Glomerular endothelial cell (primary cell): Measurements from ENCODE around the gene PPARGC1A. TPM values are rescaled to one million over a fixed set of nuclear protein-coding genes. Genes with fewer than 3 reads are reported as not detected.

ENCODE experiments used
- DNase-seq: peaks from one replicate; pipeline ENCODE4 v3.0.0-alpha.2; 2011; ENCODE audit warnings: low read depth, low spot score; ENCODE audit errors: extremely low read depth
- total RNA-seq: library from RNA; depleted of rRNA; stranded (reverse); fragments of >200 nt; gene quantifications from 2 replicates; pipeline ENCODE4 v1.2.3, GENCODE V29; 2015

PPARGC1A gene, protein sequence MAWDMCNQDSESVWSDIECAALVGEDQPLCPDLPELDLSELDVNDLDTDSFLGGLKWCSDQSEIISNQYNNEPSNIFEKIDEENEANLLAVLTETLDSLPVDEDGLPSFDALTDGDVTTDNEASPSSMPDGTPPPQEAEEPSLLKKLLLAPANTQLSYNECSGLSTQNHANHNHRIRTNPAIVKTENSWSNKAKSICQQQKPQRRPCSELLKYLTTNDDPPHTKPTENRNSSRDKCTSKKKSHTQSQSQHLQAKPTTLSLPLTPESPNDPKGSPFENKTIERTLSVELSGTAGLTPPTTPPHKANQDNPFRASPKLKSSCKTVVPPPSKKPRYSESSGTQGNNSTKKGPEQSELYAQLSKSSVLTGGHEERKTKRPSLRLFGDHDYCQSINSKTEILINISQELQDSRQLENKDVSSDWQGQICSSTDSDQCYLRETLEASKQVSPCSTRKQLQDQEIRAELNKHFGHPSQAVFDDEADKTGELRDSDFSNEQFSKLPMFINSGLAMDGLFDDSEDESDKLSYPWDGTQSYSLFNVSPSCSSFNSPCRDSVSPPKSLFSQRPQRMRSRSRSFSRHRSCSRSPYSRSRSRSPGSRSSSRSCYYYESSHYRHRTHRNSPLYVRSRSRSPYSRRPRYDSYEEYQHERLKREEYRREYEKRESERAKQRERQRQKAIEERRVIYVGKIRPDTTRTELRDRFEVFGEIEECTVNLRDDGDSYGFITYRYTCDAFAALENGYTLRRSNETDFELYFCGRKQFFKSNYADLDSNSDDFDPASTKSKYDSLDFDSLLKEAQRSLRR
- total RNA-seq, result 0.15 and 1.8 TPM in 2 replicates

DNA sequence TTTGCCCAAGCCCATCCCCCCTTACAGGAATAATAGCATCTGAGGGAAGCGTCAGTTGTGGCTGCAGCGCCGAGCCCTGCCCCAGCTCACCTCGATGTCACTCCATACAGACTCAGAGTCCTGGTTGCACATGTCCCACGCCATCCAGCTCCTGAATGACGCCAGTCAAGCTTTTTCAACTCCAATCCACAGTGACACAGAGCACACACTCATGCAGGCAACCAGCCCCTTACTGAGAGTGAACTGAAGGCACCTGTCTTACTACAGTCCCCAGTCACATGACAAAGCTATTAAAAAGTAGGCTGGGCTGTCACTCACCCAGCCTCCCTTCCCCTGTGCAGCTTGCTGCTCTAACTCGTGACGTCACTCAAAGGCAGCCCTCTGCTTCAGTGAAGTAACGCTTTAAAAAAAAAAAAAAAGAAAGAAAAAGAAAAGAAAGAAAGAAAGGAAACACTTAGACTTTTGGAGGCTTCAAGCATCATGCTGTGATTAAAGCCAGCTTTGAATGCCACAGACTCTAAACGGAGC, at the start of gene PPARGC1A:
Gene PPARGC1A (minus strand): TSS at position 234 of the 528 bp plus-strand sequence. CDS start 90 bp downstream, at position 144.
- no peak for DNase-seq

DNA sequence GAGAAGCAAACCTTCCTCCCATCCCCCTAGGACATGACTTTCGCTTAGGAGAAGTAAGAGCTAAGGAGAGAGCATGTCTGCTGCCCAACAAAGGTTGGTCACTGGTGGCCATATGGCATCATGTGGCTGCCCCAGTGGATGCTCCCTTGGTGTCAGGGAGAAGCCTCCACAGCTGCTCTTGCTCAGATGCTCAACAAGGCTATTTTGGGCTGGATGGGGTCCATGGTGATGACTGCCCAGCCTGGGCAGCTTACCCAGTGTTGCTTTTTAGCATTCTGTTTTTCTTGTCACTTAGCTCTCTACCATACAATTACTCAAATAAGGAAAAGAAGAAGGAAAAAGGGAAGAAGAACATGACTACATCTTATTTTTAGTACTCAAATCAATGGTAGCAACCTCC, 48.9 kb upstream of the PPARGC1A start:
- DNase-seq, result no peak

DNA sequence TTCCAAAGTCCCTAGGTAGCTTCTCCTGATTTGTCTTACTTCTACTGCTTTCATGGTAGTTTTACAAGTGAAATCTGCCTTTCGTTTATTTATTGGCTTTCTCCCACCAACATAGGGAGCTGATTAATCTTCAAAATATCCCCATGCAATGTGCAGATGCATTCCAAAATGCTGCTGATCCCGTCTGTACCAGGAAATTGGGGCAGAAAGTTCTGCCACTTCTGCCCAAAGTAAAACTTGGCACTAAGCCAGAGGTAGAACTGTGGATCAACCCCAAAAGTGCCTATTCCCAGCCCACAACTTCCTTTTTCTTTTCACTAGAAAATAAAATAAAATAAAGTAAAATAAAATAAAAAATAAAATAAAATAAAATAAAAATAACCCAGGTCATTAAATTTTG, 47.3 kb upstream of the PPARGC1A start:
- DNase-seq, result no peak

DNA sequence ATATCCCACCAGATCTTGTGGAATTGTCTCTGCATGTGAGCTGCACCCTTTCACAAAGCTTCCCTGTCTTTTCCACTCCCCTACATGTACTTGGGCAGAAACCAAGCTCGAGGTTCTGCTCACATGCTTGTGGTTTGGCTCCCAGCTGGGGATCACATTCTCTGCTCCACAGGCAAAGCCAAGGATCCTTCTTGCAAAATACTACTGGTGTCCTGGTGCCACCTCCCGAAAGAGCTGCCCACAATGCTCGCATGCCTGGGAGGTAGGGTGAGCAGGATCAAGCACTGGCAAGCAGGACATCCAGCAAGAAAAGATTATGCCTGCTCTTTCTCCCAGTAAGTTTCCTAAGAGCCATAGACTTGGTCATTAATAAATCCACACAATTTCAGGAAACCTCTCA, 45.1 kb upstream of the PPARGC1A start:
- DNase-seq, result no peak

DNA sequence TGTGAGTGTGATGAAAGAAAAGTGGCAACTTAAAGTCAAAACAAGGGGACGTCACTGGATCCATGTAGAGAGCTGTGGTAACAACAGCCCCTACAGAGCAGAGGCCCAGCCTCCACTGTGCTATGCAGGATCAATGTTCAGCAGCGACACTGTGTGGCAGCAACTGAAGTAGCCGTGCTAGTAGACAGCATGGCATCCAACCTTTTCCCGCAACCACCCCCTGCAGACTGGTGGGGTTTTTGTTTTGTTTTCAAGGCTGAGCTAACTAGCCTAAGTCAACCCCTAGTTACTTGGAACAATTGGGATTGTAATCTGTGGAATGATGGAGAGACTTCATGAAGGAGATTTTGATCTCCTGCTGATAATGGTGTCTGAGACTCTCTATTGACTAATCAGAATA, 44.4 kb upstream of the PPARGC1A start:
- DNase-seq, result no peak

DNA sequence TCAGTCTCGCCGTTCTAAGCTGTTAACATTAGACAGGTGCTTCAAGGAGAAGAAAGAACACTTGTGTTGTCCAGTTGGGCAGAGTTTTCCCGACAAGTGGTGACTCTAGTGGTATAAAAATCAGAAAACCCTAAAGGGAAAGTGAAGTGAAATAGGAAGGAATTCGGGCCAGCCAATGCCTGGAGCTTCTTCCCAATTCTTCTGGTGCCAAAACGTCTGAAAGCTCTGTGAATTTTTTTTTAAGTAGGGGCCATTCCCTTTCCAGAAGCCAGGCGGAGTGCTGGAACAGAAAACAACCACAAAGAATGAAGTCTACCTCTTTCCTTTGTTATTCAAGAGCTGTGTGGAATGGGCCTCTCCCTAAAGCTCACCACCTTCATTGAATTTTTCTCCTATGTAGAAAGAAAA, 43.1 kb upstream of the PPARGC1A start:
- DNase-seq, result no peak

DNA sequence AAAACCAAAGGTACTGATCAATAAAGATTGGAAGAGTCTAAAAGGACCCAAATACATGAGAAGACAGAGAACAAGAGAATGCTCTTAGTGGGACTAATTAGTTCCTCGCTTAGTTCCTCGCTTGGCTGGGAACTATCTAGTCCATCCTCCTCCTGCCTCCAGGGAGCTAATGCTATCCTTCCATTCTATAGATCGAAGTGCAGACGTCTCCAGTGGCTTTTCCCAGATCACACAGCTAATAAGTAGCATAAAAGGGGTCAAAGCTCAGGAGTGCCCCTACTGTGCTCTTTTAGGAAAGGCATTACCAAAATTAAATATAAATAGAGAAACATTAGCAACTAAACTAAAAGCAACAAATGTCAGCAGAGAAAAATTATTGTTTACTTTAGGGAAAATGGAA, 42.3 kb upstream of the PPARGC1A start:
- no peak for DNase-seq

DNA sequence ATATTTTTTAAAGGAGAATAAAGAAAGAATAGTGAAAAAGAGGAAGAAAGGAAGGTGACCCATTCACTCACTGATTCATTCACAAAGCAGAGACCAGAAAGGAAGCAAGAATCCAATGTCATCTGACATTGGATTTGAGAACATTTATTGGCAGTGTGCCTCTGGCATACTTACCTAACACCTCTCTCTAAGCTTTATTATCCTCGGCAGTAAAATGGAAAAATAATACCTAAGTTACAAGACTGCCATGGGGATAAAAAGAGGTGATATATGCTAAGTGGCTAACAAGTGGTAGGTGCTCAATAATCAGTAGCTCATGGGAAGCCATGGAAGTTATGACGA, 41.6 kb upstream of the PPARGC1A start:
- DNase-seq, result no peak

DNA sequence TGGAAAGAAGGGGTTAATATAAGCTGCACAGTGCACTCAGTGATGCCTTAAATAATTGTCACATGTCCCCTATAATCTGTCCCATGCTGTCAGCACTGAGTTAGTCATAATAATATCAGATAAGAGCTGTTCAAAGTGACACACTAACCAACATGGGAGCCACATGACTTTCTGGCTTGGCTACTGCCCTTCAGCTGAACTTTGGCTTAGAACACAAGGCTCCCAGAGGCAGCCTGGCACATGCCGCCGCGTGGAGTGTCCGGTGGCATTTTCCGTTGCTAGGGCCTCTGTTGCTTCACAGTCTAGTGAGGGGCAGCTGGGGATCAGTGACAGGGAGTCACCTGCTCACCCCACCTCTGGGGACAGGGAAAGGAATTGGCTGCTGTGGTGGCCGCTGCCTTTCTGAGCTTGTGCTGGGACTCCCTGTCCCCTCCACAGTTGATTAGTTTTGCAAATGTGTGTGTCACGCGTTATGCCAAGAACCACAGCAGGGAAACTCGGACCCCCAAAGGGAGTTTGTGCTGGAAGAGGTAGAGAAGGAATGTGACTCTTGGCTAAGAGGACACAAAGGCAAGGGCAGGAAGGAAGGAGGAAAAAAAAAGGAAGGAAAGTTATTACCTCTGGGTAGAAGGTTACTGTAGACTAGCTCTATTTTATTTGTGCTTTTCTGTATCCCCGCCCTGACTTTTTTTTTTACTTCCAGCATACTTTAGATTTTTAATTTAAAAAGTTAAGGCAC, 41.1 kb upstream of the PPARGC1A start:
- DNase-seq, result no peak

DNA sequence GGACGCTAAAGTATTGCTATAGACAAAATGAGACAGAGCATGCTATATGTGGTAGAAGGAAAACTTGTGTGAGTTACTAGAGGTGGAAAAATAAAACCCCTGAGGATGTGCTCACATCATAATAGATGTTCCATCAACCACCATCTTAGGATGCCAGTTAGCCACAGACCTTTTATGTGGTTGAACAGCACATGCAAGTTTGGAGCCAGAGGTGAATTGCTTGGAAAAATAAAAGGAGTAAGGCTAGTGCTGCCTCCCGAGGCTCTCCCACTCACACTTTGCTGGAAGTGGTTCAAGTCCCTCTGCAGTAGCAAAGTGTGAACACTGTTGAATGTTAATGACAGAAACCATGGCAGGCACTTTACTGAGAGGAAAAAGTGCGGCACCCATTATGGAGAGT, 39.4 kb upstream of the PPARGC1A start:
- DNase-seq, result no peak

DNA sequence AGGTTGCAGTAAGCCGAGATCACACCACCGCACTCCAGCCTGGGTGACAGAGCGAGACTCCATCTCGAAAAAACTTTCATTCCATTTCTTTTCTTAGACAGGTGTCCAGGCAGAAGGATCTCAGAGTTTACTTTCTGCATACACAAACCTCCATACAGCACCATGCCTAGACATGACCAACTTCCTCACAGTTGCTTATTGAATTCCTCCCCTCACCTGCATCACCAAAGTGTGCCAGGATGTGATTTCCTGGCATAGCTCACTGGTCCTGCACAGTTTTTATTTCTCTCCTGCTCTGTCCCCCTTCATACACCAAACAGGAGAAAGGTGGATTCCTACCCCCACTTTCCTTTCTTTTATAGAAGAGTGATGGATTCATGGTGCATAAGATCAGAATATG, 34.7 kb upstream of the PPARGC1A start:
- DNase-seq, result no peak

DNA sequence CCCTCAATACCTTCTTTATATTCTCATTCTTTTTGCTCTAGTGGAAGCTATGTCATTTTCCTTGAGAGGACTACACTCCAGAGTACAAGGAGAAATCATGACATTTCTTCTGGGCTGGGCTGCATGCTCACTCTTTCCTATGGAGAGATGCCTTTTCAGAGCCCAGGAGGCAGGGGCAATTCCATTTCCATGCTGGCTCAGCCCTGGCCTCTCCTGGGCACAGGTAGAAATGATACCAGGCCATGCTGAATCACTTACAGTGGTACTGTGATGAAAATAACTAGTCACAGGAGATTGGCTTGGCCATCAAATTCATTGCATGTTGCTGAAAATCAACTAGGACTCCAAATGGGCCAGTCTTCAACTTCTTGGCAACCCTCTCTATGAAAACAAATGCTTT, 34.0 kb upstream of the PPARGC1A start:
- DNase-seq, result no peak

DNA sequence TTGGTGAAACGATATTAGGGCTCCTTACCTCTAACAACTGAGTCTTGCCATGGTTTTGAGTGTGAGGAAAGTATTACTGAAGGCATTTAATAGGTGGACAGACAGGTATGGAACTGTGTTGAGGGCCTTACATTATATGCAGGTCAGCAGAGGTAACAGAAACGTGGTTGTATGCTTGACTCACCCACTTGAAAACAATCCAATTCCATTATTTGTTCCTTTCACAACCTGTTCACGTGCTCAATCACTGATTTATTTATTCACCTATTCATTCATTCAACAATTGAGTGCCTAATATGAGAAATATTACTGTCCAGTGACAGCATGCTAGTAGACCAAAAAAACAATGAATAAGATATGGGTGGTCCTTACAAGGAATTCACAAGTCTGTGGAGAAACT, 33.3 kb upstream of the PPARGC1A start:
- DNase-seq, result no peak

DNA sequence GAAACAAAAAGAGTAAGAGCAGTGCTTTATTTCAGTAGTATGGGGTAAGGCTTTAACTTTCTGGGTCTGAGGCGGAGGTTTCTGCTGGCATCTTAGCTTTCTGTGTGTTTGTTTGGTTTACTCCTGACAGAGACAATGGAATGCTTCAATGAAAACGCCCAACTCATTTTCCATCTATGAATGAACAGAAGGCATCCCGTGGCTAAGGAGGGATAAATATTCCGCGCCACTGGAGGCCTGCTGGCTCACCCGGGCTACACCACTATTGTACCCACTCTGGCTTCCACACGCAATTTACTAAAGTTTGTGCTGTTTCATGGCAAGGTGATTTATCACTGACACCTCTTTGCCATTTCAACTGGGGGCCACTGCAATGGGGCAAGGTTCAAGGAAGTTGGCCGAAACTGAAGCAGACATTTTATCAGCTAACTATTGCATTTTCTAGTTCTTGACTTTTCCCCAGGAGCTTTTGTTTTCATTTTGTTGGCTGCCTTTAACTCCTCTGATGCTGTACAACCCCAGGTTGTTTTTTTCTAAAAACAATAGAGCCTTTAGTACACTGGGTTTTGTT, 32.8 kb upstream of the PPARGC1A start:
- DNase-seq, result no peak

DNA sequence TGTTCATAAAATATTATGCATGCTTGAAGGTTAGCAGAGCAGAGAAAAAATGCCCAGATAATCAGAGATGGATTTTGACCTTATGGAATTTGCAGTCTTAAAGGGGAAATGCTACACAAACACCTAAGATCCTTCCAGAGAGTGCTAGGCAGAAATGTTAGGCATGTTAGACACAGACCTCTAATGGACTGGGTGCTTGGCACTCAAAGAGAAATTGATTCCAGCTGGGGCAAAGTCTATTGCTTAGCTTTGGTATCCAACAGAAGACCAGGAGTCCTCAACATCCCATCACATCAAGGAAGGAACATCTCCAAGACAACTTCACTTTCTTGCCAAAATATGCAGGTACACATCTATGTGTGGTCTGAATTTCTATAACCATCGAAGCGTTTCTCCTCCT, 32.2 kb upstream of the PPARGC1A start:
- no peak for DNase-seq

DNA sequence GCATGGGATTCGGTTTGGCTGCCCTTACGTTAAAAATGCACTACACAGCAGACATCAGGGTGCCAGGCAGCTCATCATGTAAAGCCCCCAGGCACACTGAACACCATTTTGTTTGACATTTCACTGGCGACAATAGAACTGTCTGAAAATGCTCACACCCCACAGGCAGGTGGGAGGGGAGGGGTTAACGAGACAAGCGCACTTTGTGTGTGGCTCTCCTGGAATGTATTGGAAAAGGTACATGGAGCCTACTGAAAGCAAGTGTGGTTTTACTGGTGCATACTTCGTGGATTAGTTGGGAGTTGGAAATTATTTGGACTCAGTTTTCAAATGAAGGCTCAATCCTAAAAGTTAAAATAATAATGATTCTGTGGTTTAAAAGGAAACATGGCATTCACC, 31.6 kb upstream of the PPARGC1A start:
- no peak for DNase-seq

DNA sequence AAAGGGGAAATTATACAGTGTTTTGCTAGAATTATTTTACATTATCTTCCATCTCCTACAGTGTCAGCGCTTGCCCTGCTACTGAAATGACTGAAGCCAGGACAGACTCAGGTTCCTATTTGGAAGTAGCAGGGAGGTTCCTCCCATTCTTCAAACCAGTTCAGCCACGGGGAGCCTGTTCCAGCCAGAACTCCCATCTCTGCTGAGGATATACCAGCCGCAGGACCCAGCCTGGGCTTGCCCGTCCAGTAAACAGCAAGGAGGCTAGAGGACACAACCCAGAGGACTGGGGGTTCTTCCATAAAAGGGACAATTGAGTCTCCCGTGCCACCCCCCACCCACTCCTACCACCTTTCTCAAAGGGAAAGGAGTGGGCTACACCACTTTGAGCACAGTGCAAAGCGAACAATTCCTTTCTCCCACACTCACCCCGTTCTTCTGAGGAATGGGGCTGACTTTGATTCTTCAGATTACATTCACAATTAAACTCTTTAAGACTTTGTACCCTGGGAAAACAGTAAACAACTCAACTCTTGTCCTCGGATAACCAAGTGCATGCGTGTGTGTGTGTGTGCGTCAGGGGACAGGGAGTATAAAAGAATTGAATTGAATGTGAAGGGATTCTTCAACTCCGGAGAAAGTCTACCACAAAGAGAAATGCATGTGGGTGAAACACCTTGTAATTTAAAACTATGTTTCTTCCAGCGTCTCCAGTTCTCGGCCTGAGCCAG, 31.0 kb upstream of the PPARGC1A start:
- no peak for DNase-seq

DNA sequence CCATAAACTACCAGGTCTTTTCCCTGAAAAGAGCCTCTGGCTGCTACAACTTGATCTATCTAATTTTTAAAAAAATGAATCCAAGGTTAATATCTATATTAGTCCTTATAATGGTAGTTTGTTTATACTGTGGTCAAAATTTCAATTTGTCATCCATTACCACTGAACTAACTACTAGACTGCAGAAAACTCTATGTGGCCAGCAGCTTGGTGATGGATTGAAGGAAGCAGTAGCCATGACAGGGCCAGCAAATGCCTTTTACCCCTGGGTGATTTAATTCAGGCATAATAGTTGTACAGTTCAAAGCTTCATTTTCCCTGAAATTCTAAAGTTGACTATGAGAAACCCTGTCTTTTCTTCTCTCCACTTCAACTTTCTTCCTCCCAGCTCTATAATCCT, 30.4 kb upstream of the PPARGC1A start:
- DNase-seq, result no peak

DNA sequence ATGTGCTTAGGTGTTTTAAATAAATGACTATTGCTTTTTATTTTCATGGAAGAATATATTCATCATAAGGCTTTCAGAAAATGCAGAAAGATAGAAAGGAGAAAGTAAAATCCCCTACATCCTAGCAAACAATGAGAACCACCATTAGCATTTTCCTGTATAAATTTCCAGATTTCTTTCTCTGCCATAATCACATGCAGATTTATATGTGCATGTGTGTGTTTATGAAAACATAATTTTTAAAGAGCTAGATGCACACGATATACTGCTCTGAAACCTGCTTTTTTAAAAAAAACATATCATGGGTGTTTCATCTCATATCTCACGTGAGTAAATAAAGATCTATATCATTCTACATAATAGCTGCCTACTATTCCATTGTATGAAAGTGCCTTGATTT, 26.4 kb upstream of the PPARGC1A start:
- no peak for DNase-seq

DNA sequence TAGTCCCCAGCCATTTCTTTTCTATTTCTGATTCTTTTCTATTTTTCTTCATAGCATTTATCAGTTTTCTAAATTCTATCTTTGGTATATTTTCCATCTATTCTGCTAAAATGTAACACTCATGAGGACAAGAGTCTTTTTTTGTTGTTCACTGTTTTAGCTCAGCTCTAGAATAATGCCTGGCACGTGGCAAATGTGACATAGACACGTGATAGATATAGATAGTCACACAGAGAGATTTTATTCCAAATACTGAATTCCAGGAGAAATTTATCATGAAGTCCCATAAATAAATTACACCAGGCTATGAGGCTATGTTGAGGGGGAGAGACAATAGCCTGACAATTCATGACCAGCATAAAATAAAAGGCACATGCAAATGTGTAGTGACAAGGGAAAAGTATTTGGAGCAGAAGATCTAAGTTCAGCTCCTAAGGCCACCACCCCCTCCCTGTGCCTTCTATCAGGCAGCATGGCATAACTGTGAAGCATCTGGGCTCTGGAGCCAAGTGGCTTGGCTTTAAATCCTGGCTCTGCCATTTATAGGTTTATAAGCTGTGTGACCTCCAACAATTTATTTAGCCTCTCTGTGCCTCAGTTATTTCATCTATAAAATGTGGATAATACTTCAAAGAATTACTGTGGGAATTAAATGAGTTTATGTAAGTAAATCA, 25.7 kb upstream of the PPARGC1A start:
- DNase-seq, result no peak
